NOMO-1 treated with DMSO at 0.1 percent for 48 hours (cell line): ENCODE data around the gene SLC6A18.
"Not testable (repeated sequence)": the region's sequence is repeated elsewhere in the genome, so short reads cannot be mapped to it uniquely, and the experiment has no call there.

Experiments used
- DNase-seq: peaks from one replicate; lab custom pipeline; 2025; ENCODE audit not compliant: unreplicated experiment; lab: John Stamatoyannopoulos, UW

SLC6A18 gene

DNA sequence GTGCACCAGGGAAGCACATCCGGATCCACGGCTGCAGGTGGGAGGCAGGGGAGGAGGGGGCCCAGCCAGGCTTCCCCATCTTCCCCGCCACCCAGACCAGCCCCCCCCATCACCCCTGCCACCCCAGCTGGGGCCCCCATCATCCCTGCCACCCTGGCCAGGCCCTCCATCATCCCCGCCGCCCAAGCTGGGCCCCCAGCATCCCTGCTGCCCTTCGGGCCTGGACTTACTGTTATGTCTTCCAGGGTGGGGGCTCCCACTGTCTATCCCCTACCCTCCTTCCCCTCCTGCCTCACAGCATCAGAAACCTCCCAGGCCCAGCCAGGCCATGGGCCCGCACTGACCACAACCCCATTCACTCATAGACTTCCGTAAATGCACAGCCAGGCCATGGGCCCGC lies 27.5 kb downstream of the SLC6A18 start:
- DNase-seq = no peak

DNA sequence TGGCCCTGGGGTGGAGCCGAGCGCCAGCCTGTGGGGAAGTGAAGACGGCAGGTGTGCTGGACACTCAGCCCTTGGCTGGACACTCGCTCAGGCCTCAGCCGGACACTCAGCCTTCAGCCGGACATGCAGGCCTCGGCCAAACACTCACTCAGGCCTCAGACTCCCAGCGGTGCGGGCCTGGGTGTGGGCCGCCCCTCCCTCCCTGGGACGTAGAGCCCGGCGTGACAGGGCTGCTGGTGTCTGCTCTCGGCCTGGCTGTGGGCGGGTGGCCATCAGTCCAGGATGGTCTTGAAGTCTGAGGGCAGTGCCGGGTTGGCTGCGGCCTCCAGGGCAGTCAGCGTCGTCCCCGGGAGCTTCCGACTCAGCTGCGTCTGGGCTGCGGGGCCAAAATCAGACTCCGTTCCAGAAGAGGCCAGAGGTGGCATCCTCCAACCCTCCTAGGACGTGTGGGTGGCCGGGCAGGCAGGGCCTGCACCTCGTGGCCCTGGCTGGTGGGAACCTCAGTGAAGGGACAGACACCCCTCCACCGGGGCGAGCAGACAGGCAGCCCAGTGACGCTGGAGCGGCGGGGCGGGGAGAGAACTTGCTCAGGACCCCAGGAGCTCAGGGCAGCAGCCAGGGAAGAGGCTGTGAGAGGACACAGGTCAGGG lies 28.4 kb downstream of the SLC6A18 start:
- DNase-seq = no peak

DNA sequence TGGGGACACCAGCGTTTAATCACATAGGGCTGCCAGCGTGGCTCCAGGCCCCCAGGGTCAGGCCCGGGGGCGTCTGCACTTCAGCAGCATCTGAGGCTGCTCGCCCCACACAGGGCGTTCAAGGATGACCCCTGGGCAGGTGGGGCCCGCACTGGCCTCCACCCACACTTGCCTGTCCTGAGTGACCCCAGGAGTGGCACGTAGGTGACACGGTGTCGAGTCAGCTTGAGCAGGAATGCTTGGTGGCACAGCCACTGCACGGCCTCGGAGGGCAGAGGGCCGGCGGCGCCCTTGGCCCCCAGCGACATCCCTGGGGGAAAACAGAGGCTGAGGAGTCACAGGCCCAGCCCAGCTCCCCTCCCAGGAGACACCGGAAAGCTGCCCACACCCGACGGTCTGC lies 29.0 kb downstream of the SLC6A18 start:
- DNase-seq = no peak

DNA sequence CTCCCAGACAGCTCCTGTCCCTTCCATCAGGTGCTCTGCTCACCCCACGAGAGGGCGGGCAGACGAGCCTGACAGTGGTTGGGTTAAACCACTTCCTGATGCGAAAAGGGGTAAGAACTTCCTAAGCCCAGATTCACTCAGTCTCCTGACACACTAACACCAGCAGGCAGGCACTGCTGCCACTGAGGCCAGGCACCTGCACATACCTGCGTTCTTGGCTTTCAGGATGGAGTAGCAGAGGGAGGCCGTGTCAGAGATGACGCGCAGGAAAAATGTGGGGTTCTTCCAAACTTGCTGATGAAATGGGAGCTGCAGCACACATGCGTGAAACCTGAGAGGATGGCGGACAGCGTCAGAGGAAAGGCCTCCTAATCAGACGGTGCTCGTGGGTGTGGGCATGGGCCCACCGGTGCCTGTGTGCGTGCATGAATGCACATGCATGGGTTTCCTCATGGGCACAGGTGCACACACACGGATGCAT lies 29.9 kb downstream of the SLC6A18 start:
- DNase-seq = no peak

DNA sequence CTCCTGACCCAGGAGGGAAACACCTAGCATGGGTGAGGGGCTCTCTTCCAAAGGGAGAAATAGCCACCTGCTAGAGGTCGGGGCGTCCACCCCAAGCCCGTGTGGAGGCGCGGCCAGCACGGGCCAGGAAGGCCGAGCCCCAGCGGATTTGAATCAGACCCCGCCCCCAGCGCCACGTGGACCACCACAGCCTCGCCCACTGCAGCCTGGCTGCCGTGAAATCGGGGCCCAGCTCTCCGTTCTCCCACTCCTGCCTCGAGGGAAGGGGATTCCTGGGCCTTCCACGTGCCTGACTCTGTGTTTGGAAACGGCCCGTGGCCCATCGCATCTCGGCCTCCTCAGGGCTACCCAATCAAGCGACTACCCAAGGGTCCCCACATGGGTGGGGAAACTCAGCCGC lies 31.6 kb downstream of the SLC6A18 start:
- no peak for DNase-seq

DNA sequence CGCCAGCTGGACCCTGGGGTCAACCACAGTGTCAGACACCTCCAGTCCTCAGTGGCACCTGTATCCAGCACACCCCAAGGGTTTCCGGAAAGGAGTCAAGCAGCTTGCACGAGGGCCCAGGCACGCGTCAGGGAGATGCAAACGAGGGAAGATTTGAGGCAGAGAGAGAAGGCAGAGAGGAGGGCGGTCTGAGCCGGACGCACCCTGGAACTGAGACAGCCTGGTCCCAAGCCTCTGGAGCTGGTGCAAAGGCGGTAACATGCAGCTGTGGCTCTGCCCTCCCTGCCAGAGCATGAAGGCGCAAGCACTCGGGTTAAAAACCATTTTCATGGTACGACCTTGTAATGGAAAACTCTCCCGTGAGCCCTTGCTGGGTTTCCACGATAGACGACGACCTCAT lies 32.2 kb downstream of the SLC6A18 start:
- no peak for DNase-seq

DNA sequence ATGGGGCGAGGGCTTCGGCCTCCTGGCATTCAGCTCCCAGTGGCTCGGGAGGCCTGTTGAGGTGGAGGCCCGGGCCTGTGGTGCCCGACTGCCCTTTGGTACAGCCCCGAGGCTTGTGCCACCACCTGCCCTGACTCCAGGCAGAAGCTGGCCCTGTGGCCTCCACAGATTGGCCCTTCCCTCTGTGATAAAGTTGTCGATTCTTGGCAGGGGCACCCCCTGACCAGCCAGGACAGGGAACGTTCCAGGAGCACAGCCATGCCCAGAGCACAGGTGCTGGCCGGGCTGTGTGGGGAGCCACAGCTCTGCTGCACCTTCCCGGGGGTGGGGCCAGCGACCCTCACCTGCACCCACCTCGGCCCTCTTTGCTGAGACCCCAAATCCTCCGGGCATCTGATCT lies 32.7 kb downstream of the SLC6A18 start:
- no peak for DNase-seq

DNA sequence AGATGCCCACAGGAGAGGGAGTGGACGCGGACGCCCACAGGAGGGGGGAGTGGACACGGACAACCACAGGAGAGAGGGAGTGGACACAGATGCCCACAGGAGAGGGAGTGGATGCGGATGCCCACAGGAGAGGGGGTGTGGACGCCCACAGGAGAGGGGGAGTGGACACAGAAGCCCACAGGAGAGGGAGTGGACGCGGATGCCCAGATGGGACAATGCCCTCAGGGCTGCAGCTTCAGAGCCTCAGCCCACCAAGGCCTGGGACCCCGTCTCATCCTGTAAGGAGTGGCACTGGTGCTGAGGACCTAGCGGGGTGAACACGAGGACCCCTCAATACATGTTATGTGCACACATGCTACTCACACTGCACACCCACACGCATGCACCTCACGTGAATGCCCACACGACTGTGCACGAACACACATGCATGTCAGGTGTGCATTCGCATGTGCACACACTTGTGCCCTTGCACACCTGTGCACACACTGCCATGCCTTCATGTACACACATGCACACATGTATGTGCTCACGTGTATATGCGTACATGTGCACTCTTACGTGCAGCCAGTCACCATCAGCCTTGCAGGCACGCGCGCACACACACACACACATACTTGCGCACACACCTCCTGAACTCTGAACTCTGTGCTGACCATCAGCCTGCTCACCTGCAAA lies 34.8 kb downstream of the SLC6A18 start:
- no peak for DNase-seq

DNA sequence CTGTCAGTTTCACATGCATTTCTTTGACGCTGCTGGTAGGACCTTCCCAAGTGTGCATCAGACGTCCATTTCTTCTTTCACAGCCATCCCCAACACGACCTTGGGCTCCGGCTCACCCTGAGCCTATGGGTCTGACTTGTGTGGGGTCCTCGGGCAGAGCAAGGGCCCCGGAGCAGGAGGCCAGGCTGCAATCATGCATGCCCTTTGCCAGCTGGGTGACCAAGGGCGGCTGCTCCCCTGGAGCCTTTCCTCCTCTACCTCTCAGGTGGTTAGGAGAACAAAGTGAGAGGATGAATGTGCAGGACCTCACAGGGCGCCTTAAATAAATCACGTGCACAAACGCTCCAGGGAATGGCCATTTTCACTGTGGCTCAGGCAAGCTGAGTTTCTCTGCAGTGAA lies 36.5 kb downstream of the SLC6A18 start:
- DNase-seq = no peak

DNA sequence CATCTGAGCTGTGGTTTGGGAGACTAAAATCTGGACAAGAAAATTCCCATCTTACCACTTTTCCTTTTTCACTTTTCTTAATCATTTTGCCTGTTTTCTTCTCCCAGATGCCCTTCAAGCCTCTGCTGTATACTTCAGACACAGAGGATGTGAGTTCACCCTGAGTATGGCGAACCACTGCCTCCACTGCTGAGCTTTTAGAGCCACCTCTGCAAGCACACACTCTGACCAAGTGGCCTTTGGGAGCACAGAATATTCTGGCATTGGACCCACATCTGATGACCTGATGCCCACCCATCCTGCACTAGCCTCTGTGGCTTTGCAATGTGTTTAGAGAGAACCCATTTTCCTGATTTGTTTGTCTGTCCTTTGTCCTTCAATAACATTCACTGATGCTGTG lies 37.2 kb downstream of the SLC6A18 start:
- no peak for DNase-seq

DNA sequence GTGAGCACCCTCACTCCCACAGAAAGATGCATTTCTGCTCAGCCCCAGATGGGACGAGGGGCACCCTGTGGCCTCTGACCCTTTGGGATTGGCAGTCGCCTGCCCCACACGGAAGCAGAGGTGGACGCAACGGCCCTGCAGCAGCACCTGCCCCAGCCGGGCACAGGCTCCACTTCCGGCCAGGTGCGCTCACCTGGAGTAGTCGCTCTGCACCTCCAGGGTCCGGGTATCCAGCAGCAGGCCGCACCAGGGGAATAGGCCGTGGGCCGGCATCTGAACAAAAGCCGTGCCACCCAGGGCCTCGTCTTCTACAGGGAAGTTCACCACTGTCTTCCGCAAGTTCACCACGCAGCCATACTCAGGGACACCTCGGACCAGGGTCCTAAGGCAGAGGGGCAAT lies 39.0 kb downstream of the SLC6A18 start:
- DNase-seq = no peak

DNA sequence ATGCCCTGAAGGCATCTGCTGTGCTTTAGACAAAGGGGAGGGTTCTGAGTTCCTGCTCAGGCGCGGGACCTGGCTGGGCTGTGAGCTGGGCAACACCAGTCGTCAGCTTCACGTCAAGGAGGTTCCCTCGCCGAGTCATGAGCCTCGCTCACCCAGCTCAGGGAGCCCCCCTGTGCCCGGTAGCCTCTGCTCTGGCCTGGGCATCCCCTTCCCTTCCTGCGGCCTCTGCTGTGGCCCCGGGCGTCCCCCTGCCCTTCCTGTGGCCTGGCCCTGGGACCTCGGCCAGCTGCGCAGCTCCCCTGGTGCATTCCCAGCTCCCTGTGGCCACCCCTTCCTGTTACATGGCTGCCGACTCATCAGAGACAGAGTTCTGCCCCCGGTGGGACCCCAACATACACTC lies 39.8 kb downstream of the SLC6A18 start:
- DNase-seq = no peak

DNA sequence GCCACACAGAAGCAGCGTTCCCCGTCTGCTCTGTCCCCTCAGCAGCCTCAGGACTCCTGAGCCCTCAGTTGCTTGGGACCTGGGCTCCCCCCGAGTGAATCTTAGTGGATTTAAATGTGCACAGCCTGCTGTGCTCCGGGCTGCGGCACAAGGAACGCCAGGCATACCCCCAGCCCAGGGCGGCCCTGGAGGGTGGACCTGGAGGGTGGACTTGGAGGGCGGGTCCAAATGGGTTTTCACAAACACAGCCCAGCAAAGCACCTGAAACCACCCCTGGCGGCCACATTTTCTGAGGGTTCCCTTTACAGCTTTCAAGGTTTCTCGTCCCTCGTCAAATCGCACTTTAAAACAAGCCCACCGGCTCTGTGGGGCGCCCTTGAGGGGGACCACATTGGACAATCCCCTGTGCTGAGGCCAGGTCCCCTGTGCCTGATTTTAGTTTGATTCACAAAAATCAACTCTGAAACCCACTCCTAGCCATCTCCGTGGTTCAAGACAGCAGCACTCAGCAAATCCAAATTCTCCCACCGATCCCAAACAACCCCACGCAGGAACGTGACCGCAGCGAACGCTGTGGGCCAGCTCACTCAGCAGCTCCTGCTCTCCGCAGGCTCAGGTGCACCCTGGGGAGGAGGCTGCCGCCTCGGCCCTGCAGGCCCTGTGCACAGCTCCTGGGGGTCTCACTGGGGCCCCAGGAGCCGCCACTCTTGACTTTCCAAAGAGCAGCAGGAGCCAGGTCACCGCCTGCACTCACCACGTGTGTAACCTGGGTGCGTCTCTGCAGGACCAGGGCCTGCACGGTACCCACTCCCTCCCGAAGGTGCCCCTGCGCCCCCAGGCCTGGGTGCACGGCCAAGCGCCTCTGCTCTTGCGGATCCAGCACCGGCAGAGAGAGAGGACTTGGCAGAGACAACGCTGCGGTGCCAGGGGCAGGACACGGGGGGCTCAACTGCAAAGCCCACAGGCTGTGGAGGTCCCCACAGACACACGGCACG lies 40.6 kb downstream of the SLC6A18 start:
- DNase-seq = no peak

DNA sequence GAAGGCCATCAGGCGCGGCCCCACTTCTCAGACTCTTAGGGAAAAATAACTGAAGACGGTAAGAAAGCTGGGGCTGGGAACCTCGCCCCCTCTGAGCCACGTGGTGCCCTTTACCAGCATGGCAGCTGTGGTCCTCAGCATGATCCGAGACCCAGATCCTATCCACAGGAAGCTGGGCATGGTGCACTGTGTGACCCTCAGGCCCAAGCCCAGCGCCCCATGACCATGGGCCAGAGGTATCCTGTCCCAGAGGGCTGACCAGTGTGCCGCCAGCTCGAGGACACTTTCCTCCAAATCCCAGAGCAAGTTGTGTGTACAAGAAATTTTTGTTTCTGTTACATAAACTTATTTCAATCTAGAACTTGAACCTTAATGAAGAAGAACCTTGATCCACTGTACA lies 41.6 kb downstream of the SLC6A18 start:
- DNase-seq = no peak

DNA sequence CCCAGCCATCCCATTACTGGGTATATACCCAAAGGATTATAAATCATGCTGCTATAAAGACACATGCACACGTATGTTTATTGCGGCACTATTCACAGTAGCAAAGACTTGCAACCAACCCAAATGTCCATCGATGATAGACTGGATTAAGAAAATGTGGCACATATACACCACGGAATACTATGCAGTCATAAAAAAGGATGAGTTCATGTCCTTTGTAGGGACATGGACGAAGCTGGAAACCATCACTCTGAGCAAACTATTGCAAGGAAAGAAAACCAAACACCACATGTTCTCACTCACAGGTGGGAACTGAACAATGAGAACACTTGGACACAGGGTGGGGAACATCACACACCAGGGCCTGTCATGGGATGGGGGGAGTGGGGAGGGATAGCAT lies 42.3 kb downstream of the SLC6A18 start:
- not testable (repeated sequence) for DNase-seq

DNA sequence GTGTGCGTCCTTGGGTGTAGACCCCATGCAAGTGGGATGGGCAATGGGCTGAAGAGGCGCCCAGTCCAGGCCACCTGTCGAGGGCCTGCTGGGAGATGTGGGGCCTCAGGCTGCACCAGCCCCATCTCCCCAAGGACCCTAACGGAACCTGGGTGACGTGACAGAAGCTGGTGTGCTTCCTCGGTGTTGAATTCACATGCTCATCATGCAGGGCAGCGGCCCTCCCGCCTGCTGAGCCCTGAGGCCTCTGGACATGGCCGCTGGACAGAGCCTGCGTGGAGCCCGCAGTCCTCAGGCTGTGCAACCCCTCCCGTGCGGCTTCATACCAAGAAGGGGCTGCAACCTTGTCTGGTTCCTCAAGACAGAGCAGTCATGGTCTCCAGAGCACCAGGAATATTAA lies 42.9 kb downstream of the SLC6A18 start:
- DNase-seq = no peak

DNA sequence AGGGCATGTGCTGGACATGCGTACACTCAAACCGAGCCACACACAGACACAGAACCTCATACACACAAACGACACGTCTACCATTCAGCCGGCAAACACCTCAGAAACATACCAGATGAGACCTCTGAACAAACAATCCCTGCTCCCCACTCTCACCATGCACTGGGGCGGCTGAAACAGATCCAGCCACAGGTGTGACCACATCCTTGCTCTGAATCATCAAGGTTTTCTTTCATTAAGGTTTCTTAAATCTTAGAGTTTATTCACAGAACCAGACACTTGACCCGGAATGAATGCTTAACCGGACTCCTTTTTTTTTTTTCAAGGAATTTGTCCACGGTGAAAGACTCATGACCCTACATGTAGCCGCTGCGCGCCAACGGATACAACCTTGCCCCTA lies 43.5 kb downstream of the SLC6A18 start:
- no peak for DNase-seq

DNA sequence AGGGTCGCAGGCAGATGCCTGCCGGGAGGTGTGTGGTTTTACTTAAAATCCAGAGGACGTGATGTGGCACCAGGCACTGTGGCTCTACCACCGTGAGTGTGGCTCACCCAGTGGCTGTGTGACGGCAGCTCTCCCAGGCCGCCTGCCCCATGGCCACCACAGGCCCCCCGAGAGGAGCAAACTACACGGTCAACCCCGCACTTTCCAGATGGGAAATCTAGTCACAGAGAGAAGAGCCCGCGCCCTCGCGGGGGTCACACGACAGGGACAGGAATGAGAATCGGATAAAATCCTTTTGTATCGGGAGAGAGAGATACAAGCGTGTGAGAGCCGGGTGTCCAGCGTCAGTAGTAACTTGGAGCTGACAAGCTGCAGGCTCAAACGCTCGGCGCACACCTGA lies 45.2 kb downstream of the SLC6A18 start:
- DNase-seq = no peak

DNA sequence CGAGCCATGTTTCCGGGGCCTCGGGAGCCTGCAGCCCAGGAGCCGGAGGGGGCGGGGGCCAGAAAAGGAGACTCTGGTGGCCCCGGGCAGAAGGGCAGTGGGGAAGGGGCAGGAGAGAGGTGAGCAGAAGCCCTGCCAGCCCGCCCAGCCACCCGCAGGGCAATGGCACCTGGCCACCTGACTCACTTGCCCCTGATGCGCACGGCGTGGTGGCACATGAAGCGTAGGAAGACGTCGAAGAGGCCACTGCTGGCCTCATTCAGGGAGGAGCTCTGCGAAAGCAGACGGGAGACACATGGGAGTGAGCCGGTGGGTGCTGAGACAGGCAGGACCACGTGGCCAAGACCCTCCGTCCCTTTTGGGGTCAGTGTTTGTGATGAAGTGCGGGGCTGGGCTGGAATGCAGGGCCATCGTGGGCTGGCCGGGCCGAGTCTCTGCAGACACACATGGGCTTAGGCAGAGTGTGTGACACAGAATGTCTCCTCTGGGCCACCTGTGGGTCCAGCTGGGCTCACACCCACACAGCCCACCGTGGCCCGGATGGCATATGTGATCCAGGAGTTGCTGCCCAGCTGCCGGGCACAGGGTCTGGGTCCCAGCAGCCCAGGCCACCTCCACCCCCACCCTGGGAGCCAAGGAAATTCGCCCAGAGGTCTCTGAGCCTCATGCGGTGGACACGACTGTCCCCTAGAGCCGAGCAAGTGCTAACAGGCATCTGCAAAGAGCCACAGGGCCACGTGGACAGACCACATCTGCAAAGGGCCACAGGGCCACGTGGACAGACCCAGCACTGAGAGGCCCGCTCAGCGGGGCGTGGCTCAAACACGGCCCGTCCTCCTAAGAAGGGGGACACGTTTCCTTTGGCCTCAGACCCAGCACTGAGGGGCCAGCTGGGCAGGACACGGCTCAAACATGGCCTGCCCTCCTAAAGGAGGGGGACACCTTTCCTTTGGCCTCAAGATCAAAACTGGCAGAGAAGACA lies 46.0 kb downstream of the SLC6A18 start:
- no peak for DNase-seq

DNA sequence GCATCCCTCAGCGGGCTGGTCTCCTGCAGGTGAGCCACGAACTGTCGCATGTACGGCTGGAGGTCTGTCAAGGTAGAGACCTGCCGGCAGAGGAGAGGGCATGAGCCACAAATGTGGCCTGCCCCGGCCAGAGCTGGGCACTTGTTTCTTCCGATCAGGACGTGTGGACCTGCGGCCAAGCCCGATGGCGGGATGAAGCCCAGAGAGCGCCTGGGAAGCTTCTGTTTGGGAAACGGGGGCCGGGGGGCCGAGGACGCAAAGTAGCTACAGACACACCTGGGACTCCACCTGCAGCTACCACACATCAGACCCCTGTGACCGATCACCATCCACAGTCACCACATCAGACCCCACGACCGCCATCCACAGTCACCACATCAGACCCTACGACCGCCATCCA lies 47.0 kb downstream of the SLC6A18 start:
- DNase-seq = no peak

DNA sequence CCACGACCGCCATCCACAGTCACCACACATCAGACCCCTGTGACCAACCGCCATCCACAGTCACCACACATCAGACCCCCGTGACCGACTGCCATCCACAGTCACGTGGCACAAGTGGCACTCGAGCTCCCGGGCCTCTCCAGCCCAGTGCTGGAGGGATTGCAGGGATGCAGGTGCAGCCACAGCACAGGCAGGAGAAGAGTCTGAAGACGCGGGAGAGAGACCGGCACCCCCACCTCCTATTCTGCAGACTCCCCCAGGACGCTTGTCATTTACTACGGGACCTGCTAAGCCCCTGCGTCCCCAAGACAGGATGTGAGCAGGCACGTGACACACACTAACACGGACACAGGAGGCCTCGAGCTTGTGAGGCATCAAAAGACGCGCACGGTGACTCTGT lies 48.6 kb downstream of the SLC6A18 start:
- DNase-seq = no peak
